ENCODE data around the gene PLCH1. TPM values are rescaled to one million over a fixed set of nuclear protein-coding genes. Genes with fewer than 3 reads are reported as not detected.

The PLCH1 gene
- total and polyA plus RNA-seq, 2 donors (not counting 1 experiment from before 2014, with no cell fraction given): 0.27 TPM; not detected in 1

GRCh38 chr3:155663467-155664212, 81.2 kb downstream of the PLCH1 start:
- no peak overlapping the region for H2AFZ ChIP-seq (ENCODE audit: insufficient read depth, low read depth, low read length, poor library complexity, severe bottlenecking)
- ATAC-seq (ENCODE audit: low read depth) (no peak), DNase-seq (no peak)
- Mint-ChIP-seq H3K27me3 (no peaks in the 10 kb centered on the region), H3K4me3 (no peak overlapping the region), H3K9me3 (ENCODE audit: insufficient read depth) (no peaks in the 10 kb centered on the region), H3K27ac (no peak overlapping the region), H3K4me1 (no peaks in the 10 kb centered on the region)
- no peak for TF ChIP-seq CTCF (IDR thresholded peaks at IDR 0.05)
- no peak for TF ChIP-seq EZH2 (IDR thresholded peaks at IDR 0.05; ENCODE audit: borderline replicate concordance, insufficient read depth, low read depth, low read length, poor library complexity, severe bottlenecking)
- H3K4me2 ChIP-seq (replicated peaks; ENCODE audit: low read depth, low read length, poor library complexity, severe bottlenecking): no peak overlapping the region
- H3K36me3 ChIP-seq (replicated peaks in 1 of 2; ENCODE audit: control extremely low read depth in 1 of 2, control insufficient read depth in 1 of 2, extremely low read depth in 1 of 2, insufficient read depth in 2 of 2, low read length in 1 of 2): no peaks in the 10 kb centered on the region
- H3K27ac ChIP-seq (ENCODE audit: low read length in 2 of 2): no peak overlapping the region
- intact Hi-C loops (cut with micrococcal nuclease): no loop called here
- H3K4me3 ChIP-seq (ENCODE audit: control extremely low read depth in 1 of 5, extremely low read depth in 1 of 5, insufficient read depth in 1 of 5, low read depth in 2 of 5, low read length in 4 of 5): no peak overlapping the region
- no peaks in the 10 kb centered on the region for H4K20me1 ChIP-seq (ENCODE audit: control insufficient read depth, insufficient read depth, low read length, poor library complexity, severe bottlenecking)
- H3K27me3 ChIP-seq (replicated peaks in 1 of 4; ENCODE audit: control extremely low read depth in 1 of 4, control insufficient read depth in 3 of 4, insufficient read depth in 4 of 4, low read length in 3 of 4): no peaks in the 10 kb centered on the region
- H3K9me3 ChIP-seq (ENCODE audit: control extremely low read depth in 1 of 3, control insufficient read depth in 2 of 3, insufficient read depth in 1 of 3, low read length in 2 of 3): no peaks in the 10 kb centered on the region
- no peaks in the 10 kb centered on the region for H3K4me1 ChIP-seq (ENCODE audit: control insufficient read depth in 2 of 2, insufficient read depth in 2 of 2, low read length in 2 of 2)
- no peaks in the 10 kb centered on the region for H3K79me2 ChIP-seq (ENCODE audit: control insufficient read depth, insufficient read depth, low read length)
- H3K9ac ChIP-seq (ENCODE audit: low read length): no peak overlapping the region
- CTCF ChIA-PET: interaction anchor here (2.4 kb wide), 1 partner anchor 38 kb away, joined by 5 read pairs; no protein-coding TSS in a partner anchor
- WGBS (ENCODE audit: insufficient coverage): 100% methylated on average over 2 of the region's 3 CpGs
- POLR2A ChIA-PET: no interaction called here

DNA sequence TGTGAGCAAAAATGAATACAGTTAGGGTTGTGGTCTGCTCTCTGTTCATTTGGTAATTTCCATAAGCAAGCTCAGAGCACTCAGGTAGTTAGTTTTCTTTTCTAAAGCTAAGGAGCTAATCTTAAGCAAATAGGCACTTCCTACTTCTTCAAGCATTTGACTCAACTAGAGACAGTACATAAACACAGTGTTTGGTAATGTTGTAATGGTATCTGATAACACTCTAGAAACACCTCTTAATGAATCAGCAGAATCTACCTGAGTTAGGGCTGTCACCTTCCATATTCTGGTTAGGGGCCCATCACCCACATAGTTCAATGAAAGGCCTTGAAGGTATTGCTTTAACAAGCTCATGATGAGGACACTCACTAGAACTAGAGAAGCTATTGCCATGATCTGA, 83.1 kb downstream of the PLCH1 start:
- Histone ChIP-seq H3K27ac (ENCODE audit: low read length in 2 of 2) (no peak overlapping the region), H3K4me1 (ENCODE audit: control insufficient read depth in 2 of 2, insufficient read depth in 2 of 2, low read length in 2 of 2) (no peaks in the 10 kb centered on the region), H3K4me2 (replicated peaks; ENCODE audit: low read depth, low read length, poor library complexity, severe bottlenecking) (no peak overlapping the region), H3K36me3 (replicated peaks in 1 of 2; ENCODE audit: control extremely low read depth in 1 of 2, control insufficient read depth in 1 of 2, extremely low read depth in 1 of 2, insufficient read depth in 2 of 2, low read length in 1 of 2) (no peaks in the 10 kb centered on the region), H3K4me3 (ENCODE audit: control extremely low read depth in 1 of 5, extremely low read depth in 1 of 5, insufficient read depth in 1 of 5, low read depth in 2 of 5, low read length in 4 of 5) (no peak overlapping the region), H3K79me2 (ENCODE audit: control insufficient read depth, insufficient read depth, low read length) (no peaks in the 10 kb centered on the region), H3K27me3 (replicated peaks in 1 of 4; ENCODE audit: control extremely low read depth in 1 of 4, control insufficient read depth in 3 of 4, insufficient read depth in 4 of 4, low read length in 3 of 4) (no peaks in the 10 kb centered on the region), H3K9me3 (ENCODE audit: control extremely low read depth in 1 of 3, control insufficient read depth in 2 of 3, insufficient read depth in 1 of 3, low read length in 2 of 3) (no peaks in the 10 kb centered on the region), H4K20me1 (ENCODE audit: control insufficient read depth, insufficient read depth, low read length, poor library complexity, severe bottlenecking) (no peaks in the 10 kb centered on the region), H3K9ac (ENCODE audit: low read length) (no peak overlapping the region), H2AFZ (ENCODE audit: insufficient read depth, low read depth, low read length, poor library complexity, severe bottlenecking) (no peak overlapping the region)
- no peak for DNase-seq
- H3K4me3 Mint-ChIP-seq: no peak overlapping the region
- H3K4me1 Mint-ChIP-seq: no peaks in the 10 kb centered on the region
- H3K27ac Mint-ChIP-seq: no peak overlapping the region
- H3K27me3 Mint-ChIP-seq: no peaks in the 10 kb centered on the region
- POLR2A ChIA-PET: no interaction called here
- H3K9me3 Mint-ChIP-seq (ENCODE audit: insufficient read depth): no peaks in the 10 kb centered on the region
- ATAC-seq (ENCODE audit: low read depth): no peak
- intact Hi-C loops (cut with micrococcal nuclease): no loop called here
- CTCF ChIA-PET: interaction anchor here (2.4 kb wide), 1 partner anchor 40 kb away, joined by 5 read pairs; no protein-coding TSS in a partner anchor
- no peak for TF ChIP-seq EZH2 (IDR thresholded peaks at IDR 0.05; ENCODE audit: borderline replicate concordance, insufficient read depth, low read depth, low read length, poor library complexity, severe bottlenecking)
- TF ChIP-seq CTCF (IDR thresholded peaks at IDR 0.05): no peak

All from B cell (primary cell).